ENCODE data around the gene URAD.
"Not testable (repeated sequence)": the region's sequence is repeated elsewhere in the genome, so short reads cannot be mapped to it uniquely, and the experiment has no call there.

URAD gene

DNA sequence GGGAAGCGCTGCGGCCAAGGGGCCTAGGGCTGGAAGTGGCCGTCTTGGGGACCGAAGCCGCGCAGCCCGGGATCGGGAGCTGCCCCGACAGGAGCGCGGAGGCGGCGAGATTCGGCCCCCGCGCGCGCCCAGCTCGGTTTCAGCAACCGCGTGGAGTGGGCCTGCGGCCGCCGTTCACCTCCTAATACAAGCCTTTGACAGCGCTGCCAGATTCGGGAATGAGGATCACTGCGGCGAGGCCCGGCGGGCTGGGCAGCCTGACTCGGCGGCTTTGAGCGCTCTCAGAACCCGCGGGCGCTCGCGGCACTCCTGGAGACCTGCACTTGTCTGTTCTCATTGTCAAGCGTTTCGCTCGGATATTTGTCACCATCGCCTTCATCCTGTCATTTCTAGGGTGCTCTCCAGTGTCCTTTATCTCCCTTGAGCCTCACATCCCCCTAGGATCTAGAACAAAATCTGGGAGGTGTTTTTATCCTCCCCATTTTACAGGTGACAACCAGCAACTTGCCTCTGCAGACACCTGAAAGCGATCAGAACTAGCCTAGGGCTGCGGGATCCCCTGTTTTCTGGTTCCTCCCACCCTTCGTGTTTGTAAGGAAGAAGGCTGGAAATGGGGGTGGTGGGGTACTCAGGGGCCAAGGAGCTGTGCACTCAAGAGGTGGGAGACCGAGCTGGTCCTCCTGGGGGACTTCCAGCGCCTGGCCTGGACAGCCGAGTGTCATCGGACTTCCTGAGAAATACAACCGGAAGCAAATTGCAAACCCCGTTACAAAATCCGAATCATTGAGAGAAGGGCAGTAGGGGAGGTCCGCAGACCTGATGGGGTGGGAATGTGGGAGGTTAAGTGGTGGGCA, 17.9 kb downstream of the URAD start:
- no peak for DNase-seq (ENCODE audit: low read depth in 2 of 2)

DNA sequence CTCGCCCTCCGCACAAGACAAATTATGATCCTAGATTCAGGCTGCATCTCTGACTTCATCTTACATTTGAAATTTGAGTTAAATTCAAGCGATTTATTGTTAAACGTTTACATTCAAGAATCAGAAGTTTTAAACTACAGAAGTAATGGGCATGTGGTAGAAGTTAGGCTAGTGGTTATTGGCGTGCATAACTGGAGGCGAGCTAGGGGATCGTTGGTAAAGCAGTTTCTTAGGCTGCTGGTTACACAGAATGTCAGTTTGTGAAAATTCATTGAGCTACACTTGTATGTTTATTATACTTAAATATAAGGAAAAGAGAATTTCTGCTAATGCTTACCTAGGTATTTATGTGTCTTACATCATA, 18.6 kb downstream of the URAD start:
- DNase-seq (ENCODE audit: low read depth in 2 of 2), result no peak

DNA sequence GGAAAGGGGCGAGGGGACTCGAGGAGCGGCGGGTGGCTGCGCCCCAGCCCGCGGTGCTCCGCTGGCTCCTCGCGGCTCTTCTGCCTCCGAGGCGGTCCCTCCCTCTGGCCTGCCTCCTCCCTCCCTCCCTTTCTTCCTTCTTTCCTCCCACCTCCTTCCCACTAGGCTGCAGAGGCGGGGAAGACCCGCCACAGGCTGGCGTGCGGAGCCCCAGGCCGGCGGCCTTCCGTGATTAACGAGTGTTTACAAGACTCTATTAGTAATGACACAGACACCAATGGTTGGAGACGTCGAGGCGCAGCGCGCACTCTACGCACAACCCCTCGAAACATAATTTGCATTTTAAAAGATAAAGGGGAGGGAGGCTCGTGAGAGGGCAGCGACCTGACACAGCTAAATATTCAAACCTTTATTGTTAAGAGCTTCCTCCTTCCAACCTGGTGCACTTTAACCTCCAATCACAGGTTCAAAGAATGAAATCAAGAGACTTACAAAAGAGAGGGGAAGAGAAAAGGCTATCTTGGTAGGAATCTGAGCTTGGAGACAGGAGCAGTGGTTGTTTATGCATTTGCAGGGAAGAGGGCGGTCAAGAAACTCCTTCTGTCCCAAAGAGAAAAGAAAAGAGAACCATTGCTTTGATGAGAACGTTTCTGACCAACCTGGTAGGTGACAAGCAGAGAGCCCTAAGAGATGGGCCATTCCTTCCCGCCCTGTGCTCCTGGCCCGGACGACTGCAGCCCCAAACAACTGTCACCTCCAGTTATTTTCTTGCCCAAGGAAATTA, 19.2 kb downstream of the URAD start, which contains the start of gene CDX2:
CDX2 (minus strand) TSS at position 234 of the 784 bp plus-strand sequence. CDS start 309 bp downstream, outside the sequence.
- DNase-seq (ENCODE audit: low read depth in 2 of 2), result no peak

DNA sequence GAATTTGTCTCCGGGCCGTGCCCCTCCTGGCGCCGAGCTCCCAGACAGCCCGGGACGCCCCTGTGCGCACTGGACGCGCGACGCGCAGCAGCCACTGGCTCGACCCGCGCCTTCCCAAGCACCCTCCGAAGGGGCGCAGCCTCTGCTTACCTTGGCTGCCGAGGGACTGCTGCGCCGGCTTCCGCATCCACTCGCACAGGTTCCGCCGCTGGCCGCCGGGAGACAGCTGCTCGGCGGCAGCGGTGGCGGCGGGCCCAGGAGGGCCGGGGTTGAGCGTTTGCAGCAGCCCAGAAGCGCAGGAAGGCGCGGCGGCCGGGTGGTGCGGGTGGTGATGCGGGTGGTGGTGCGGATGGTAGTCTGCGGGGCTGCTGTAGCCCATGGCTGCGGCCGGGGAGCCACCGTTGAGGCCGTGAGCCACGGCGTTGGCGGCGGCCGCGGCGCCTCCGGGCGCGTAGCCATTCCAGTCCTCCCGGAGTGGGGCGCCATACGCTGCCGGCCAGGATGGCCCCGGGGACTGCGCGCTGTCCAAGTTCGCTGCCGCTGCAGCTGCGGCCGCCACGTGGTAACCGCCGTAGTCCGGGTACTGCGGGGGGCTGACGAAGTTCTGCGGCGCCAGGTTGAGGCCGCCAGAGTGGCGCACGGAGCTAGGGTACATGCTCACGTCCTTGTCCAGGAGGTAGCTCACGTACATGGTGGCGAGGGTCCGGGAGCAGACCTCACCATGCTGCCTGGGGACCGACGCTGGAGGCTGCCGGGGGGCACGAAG, 20.0 kb downstream of the URAD start:
- no peak for DNase-seq (ENCODE audit: low read depth in 2 of 2)

DNA sequence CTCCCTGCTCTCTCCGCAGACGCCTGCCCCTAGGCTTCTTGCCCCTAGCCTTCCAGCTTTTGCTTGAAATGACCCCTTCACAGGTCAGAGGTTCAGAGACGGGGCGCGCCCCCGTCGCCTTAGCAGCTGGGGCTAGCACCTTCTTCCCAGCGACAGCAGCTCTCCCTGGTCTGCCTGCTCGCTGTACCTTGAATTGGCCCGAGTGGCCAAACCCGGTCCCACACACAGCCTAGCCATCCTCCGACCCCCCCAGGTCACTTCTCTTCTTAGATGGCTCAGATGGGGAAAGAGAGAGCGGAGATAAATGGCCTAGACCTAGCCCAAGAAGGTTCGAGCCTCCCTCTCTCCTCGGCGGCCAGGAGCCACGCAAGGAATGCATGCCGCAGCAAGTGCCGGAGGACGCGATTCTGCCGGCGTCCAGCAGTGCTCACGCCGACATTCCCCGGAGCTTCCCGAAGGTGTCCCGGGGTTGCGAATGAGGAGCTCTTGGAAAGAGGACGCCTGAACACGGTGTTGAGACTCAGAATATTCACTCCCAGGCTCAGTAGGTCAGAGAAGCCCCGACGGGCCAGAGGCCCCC, 20.7 kb downstream of the URAD start:
- DNase-seq (ENCODE audit: low read depth in 2 of 2), result no peak

DNA sequence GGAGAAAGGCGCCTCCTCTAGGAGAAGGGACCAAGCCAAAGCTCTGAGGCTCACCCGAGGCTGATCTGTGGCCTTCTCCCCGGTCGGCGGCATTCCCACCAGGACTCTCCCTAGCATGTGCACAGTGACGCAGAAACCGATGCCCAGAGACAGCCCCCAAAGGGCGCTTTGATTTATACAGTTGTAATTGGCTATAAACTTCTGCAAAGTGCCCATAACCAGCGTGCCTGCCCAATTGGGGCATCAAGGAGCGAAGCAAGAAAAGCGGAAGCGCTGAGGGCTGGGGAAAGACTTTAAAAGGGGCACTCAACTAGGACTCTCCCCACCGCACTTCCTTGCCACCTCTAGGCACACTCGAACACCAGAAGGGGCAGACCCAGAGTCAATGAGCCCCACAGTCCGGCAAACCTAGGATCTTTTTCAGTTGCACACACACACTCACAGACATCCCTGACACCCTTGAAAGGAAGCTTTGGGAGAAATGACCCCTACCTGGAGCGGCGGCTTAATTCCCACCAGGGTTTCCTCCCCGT, 21.2 kb downstream of the URAD start:
- no peak for DNase-seq (ENCODE audit: low read depth in 2 of 2)

DNA sequence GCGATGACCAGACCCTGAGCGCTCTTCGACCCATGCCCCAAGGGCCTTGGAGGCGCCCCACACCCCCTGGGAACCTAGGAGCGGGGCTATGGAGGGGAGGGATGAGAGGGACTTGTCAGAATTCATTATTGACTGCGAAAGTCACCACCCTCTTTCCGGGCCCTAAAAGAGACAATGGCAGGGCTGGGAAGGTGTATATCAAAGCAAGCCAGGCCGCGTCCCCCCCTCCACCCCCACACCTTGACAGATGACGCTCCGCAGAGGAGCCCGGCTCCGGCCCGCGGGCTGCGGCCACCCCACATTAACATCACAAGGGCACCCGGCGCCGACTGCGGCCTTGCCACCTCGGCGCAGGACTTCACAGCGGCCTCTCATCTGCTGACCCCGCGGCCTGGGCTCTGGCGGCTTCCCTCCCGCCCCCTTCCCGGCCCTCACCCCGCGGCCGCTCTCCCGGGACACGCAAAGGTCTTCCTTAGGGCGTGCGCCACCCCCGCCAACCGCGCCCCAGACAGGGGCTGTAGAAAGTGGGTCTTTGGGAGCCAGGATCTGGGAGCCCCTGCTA, 21.8 kb downstream of the URAD start:
- no peak for DNase-seq (ENCODE audit: low read depth in 2 of 2)

DNA sequence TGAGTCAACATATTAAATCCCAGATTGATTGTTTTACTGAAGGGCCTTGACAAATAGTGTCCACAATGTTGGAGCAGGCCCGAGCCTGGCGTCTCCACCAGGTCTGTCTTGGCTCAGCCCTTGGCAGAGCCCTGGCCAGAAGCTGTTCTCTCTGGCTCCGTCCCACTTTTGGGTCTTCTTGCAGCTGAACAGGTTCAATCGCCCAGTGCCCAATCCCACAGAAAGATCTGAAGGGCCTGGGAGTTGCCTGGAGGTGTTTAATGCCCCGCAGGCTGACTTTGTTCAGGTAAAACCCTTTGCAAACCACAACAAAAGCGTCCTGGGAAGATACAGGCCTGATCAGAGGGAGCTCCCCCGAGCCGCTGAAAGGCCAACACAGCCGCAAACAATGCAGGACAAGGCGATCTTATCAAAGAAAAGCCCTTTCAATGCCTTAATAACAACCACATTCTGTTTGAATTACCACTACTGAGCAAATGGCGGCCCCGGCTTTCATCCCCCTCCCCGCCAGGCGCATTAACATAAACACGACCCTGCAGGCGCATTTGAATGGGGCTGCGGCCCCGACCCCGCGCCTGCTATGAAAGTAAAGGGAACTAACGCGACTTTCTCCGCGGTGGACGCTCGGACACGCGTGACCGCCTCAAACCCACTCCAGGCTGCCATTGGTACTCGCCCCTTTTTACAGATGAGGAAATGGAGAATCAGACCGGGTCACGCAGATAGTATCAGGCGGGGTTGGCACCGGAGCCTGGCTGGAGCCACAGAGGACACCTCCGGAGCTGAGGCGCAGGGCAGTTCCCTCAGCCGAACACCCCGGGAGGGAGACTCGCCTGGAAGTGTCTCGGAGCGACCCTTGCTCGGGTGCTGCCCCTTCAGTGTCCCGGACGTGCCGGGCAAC, 22.5 kb downstream of the URAD start:
- no peak for DNase-seq (ENCODE audit: low read depth in 2 of 2)

DNA sequence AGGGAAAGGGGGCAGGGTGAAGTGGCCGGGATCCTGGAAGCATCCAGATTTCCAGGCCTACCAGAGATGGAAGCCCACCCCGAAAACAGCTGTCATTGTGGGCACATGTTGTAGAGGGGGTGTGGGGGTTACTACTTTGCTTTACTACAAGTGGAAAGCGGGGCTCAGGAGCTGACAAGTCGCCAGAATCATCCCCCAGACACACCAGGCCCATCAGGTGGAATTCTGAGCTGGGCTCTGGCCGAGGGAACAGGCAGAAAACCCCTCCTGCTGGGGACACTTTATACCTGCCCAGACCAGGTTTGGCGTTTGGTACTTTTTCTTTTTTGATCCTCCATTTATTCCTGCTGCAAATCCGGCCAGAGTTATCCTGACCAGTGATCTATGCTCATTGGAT, 23.2 kb downstream of the URAD start:
- no peak for DNase-seq (ENCODE audit: low read depth in 2 of 2)

DNA sequence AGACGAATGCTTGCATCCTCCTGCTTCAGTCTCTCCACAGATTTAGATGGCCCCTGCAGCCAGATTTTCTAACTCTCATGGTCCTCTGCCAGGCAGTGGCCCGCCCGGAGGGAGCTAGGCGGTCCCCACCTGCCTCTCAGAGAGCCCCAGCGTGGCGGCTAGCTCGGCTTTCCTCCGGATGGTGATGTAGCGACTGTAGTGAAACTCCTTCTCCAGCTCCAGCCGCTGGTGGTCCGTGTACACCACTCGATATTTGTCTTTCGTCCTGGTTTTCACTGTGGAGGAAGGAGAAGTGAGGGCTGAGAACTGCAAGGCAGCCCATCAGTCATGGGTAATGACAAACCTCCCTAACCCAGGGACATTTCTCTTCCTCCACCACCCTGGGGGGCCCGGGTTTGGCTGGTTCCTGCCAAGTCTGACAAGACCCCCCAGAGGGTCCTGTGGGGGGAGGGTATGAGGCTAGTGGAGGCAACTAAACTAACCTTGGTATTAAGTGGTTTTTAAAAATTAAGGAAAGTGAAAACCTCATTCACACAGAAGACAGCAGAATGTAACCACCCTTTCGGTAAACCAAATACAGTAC, 23.7 kb downstream of the URAD start:
- no peak for DNase-seq (ENCODE audit: low read depth in 2 of 2)

DNA sequence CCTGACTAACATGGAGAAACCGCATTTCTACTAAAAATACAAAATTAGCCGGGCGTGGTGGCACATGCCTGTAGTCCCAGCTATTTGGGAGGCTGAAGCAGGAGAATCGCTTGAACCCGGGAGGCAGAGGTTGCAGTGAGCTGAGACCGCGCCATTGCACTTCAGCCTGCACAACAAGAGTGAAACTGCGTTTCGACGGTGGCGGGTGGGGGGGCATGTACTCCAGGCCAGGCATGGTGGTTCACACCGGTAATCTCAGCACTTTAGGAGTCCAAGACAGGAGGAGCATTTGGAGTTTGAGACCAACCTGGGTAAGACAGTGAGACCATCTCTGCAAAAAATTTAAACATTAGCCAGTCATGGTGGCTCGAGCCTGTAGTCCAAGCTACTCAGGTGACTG, 24.3 kb downstream of the URAD start:
- not testable (repeated sequence) for DNase-seq (ENCODE audit: low read depth in 2 of 2)

DNA sequence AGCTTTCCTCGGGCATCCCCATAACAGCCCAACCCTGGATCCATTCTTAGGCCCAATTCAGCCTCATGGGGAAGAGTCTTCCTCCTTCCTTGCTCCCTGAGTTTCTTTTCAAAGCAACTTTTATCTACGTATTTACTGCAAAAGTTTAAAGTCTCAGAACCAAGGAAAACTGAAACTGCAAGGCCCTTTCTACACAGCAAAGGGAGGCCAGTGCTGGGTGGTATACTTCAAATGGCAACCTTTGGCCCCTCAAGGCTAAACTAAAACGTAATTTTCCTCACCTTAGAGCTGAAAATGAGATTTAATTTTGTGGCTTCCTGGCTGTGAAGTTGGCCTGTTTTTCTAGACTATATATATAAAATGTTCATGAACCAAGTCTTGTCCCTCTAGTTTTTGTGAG, 25.0 kb downstream of the URAD start:
- DNase-seq (ENCODE audit: low read depth in 2 of 2), result no peak

DNA sequence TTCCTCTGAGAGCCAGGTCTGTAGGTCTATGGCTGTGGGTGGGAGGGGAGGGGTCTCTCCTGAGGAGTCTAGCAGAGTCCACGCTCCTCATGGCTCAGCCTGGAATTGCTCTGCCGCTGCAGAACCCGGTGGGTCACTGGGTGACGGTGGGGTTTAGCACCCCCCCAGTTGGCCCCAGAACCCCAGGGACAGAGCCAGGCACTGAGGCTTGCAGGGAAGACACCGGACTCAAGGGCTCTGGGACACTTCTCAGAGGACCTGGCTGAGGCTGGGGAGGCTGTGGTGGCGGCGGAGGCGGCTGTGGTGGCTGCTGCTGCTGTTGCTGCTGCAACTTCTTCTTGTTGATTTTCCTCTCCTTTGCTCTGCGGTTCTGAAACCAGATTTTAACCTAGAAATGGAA, 25.5 kb downstream of the URAD start:
- DNase-seq (ENCODE audit: low read depth in 2 of 2), result no peak

DNA sequence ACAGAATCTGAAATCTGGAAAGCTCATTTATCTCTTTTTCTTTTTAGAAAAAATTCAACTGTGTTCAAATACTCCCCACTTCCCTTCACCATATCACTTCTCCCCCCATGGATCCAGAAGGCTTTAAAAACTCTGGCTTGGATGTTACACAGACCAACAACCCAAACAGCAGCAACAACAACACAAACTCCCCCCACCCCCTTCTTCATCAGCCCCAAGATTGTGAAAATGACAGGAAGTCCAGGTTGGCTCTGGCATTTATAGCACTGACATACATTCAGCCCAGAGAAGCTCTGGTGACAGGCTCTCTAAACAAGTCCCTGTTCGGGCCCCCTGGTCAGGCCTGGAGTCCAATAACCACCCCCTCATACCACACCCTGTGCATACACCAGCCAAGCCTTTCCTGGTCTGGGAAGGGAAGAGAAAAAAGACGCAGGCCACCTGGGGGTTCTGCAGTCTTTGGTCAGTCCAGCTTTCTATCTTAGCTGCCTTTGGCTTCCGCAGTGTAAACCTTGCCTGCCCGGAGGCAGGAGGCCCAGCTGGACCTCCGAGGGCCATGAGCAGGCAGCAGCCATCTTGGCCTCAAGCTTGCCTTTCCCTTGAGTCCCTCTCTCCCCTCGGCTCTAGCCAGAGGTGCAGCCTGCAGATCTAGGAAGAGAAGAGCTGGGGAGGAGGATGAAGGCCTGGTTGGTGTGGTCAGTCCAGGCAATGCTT, 26.2 kb downstream of the URAD start:
- no peak for DNase-seq (ENCODE audit: low read depth in 2 of 2)

DNA sequence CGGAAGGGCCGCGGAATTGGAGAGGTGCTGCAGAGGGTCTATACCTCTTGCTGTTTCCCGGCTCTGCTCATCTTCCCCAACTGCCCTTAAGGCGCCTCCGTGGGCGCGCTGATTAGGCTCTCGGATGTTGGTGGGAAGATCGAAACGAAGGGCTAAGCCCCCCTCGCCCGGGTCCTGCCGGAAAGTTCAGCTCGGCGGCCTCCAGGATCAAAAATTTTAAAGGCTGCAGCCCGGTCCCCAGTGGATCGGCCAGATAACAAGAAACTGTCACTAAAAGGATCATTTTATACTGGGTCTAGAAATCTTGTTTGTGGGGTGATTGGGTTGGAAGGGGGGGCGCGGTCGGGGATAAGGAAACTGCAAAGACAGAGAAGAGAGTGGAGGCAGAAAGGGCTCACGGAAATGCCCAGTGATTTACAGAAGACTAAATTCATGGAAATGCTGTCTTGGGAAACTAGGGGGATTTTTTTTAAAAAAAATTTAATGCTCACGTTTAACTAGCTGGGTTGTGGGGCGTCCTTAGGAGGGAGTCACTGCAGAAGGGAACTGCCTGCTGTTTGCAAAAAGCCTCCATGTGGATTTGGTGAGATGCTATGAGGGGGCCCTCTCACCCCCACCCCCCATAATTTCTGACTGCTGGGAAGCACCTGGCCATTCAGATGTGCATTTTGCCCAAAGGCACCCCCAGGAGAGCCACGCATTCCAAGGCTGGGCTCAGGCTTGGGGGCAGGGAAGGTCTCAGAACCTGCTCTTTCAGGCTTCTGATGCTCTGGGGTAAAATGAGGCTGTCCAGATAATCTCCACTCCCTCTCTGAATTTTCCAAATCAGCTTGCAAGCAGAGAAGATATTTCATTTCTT, 27.0 kb downstream of the URAD start:
- DNase-seq (ENCODE audit: low read depth in 2 of 2), result no peak

DNA sequence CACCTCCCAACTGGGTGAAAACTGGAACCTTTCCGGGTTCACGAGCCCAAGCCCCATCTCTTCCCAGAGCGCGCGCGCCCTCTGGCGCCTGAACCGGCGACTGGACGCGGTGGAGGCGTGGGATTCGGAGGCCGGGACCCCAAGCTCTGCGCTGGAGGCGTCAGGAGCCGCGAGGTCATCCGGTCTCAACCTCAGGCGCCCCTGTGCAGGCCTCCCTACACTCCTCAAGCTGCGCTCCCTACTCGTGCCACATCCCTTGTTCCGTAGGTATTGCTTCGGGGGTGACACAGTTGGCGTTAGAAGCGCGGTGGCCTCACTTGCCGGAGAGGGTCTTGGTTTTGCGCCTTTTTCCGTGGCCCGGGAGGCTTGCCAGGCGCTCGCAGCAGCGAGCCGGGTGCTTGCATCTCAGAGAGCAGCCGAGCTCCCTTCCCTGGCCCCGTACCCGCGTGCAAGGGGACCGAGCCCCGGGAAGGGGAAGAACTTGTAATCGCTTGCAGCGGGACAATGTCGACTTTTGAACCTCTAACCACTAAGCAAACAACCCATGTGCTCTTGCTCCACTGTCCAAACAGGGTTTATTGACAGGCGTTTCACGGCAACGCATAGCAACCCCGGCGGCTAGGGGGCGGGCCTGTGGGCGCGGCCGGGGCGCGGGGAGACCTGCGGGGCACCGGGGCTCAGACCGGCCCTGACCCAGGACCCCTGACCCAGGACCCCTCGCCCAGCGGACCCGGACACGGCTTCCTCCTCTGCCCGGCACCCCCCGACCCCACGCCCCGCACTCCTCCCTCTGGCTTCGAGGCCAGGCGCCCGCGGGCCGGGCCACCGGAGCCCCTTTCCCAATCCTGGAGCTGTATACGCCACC, 27.9 kb downstream of the URAD start:
- DNase-seq (ENCODE audit: low read depth in 2 of 2), result no peak

DNA sequence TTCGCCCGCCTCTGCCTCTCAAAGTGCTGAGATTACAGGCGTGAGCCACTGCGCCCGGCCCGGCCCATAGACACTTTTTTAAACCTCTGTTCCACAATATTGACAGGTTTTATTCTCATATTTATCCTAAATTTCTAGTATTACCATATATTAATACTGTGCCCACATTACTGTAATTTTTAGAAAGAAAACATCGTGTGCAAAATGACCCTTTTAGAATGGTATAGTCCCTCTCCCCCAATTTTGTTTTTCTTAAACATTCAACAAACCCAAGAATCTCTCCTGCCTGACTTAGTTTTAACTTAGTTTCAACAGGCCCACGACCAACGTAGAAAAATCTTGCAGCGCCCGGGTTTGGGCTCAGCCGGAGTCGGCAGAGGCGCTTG, 28.5 kb downstream of the URAD start:
- DNase-seq (ENCODE audit: low read depth in 2 of 2), result no peak

Data from stimulated activated CD8-positive, alpha-beta memory T cell treated with anti-CD3 and anti-CD28 coated beads, Interleukin-15, amount 100 ng/mL, for 4 hours (primary cell).